ENCODE results near the gene TNS1.
"Not testable (repeated sequence)": the region's sequence is repeated elsewhere in the genome, so short reads cannot be mapped to it uniquely, and the experiment has no call there.

The TNS1 gene

DNA sequence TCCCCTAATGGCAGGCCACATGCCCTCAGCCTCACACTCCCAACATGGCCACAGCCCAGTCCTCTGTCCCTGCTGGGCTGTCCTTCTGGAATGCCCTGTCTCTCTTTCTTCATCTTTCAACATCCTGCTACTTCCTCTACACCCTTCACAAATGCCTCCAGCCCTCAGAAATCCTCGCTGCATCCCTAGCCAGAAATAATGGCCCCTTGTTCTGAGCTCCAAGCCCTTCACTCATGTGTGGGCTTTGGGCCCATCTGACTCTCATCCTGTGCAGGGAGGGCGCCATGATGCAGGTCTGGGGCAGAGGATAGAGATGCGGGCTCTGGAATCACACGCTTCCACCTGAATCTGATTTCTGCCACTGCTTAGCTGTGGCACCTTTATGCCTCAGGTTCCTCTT lies 181.9 kb downstream of the TNS1 start:
- DNase-seq (ENCODE audit: low read depth in 2 of 3, low spot score in 2 of 3): no peak

DNA sequence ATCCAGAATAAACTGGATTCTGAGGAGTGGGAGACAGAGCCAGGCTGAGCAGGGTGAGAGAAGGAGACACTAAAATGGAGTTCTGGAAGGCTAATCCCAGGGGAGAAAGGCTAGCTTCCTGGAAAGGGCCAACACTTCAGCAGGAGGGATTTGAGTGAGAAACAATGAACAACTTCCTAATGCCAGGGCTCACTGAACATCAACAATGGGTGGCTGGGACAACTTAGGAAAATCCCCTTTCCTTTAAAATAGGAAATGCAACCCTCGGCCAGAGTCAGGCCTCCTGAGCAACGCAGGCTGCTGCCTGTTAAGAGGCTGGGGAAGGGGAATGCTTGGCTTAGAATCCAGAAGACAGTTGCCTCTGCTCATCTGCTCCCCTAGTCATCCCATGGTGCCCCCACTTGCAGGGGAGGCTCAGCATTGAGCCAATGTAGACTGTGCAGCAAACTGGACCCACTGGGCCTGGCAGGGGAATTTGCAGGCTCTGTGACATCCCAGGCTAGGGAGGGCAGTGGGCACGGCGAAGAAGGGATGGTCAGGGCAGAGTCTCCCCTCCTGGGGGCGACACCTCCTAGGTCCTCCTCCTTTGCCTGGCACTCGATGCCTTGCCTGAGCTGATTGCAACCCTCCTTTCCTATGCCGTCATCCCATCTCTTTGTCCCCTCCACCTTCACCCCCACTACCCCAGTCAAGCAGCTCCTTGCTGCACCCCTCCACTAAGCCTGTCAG lies 182.5 kb downstream of the TNS1 start:
- DNase-seq (ENCODE audit: low read depth in 2 of 3, low spot score in 2 of 3): no peak

DNA sequence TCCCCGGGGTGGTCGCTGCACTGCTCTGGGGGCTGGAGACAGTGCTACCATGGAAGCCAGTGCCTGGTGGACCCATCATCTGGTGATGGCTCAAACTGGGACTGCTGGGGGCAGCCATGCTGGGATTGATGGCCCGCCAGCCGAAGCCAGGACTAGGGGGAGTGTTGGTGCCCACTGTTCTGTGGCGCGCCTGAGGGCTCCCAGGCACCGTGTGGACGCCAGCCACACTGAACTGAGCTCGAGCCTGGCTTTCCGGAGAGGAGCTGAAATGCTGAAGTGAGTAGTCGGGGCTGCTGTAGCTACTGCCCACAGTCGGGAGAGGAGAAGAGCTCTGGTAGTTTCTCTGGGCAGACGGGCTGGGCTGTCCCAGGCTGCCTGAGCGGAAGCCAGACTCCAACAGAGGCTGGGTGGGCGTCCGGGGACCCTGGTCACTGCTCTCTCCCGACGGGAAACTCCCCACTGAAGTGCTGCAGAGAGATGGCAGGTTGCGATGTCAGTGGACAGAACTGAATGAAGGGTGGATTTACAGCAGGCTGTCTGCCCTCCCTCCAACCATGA lies 184.4 kb downstream of the TNS1 start:
- DNase-seq (ENCODE audit: low read depth in 2 of 3, low spot score in 2 of 3): no peak

DNA sequence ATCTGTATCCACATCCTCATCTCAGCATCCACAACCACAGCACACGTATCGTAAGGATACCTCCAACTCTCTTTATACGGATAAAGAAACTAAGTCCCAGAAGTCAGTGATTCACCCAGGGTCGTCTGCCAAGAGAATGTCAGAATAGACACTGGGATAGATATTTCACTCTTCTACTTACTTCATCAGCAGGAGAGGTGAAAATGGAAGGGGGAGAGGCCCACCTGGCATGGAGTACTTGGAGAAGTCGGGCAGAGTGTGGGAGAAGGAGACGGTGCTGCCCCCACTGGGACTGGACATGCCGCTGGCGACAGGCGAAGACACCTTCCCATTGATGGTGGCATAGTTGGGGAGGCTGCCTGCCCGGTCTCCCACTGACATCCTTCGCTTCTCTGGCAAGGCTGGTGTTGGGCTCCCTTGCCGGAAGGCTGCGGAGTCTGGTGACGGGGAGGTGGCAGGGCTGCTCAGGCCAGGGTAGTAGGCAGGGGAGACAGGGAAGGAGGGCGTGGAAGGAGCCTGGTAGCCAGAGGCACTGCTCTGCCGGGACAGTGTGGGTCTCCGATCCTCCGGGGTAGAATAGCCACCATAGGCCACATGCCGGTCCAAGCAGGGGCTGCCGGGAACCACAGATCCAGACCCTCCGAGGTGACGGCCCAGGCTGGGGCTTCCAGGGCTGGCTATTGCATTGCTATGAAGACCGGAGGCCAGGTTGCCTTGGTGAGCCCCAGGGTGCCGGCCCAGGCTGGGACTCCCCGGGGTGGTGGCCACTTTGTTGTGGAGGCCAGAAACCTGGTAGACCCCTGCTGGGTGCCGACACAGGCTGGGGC lies 185.1 kb downstream of the TNS1 start:
- DNase-seq (ENCODE audit: low read depth in 2 of 3, low spot score in 2 of 3): no peak

DNA sequence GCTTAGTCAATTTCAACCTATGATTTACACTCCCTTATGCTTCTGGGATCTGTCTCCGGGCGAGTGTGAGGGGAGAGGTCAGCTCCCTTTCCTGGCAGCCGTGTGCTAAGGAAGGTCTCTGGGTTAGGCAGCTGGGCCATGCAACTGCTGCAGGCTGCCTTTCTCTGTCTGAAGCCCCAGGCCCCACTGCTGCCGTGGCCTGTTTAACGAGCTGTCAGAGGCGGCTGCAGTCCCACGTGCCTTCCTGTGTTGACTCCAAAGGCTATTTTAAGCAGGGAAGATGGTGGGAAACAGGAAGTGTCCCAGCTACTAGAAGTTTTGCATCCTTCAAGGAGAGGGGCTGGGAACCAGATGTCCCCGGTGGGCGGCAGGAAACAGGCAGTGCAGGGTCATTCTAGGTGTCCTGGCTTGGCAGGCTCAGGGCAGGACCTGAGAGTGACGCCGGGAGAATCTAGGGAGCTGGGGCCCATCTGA lies 186.4 kb downstream of the TNS1 start:
- DNase-seq (ENCODE audit: low read depth in 2 of 3, low spot score in 2 of 3): no peak

DNA sequence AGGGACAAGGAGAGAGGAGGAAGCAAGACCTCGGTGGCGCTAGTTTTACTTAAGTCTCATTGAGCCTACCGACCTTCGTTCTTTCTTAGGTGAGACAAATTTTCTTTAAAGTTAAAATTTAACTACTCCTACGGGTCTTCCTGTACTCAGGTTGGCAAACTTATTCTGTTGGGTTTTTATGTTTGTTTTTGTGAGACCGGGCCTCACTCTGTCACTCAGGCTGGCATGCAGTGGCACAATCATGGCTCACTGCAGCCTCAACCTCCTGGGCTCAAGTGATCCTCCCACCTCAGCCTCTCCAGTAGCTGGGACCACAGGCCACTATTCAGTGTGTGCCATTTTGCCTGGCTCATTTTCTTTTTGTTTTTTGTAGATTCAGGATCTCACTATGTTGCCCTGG lies 189.0 kb downstream of the TNS1 start:
- no peak for DNase-seq (ENCODE audit: low read depth in 2 of 3, low spot score in 2 of 3)

DNA sequence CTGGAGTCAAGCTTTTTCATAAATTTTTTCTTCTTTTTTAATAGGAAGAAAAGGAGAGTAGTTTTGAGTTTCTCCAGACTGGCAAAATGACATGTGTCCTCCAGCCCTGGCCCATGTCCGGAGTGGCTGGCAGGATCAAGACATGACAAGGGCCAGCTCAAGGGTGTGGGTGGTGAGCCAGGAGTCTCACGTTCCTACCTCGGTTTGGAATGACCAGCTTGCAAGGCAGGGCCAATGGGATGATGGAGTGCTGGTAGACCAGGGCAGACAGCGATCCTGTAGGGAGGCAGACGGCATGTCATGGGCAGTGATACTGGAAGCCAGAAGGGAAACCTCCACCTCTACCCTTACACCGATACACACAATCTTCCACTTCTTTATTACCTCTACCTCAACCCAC lies 190.6 kb downstream of the TNS1 start:
- no peak for DNase-seq (ENCODE audit: low read depth in 2 of 3, low spot score in 2 of 3)

DNA sequence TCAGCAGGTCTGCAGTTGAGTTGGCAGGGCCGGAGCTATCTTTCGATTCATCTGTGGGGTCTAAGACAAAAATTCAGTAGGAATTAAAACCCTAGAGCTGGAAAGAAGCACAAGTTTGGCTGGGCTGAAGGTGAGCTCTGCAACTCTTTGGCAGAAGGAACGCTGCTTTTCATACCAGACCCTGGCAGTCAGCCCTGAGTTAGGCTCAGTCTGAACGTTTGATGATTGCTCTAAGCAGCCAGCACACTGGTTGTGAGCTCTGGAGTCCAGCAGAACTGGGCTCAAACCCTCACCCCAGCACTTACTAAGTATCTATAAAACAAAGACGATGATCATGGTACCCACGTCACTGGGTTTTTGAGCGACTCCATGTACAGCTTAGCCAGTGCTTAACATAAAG lies 192.5 kb downstream of the TNS1 start:
- no peak for DNase-seq (ENCODE audit: low read depth in 2 of 3, low spot score in 2 of 3)

DNA sequence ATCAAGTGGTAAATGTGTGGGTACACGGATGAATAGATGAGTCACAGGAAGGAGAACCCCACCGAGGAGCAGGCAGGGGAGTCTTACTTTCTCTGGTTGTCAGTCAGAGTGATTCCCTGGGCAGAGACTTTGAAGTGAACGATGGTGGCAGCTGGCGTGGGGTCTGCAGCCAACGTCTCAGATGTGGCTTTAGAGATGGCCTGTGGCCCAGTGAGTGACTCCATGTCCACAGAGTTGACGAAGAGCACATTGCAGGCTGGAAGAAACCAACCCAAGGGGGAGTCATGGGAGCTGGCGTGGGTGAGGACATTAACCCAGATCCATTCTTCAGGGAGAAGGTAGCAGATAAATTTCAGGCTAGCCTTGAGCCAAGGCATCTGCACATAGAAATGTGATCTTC lies 193.1 kb downstream of the TNS1 start:
- DNase-seq (ENCODE audit: low read depth in 2 of 3, low spot score in 2 of 3): no peak

DNA sequence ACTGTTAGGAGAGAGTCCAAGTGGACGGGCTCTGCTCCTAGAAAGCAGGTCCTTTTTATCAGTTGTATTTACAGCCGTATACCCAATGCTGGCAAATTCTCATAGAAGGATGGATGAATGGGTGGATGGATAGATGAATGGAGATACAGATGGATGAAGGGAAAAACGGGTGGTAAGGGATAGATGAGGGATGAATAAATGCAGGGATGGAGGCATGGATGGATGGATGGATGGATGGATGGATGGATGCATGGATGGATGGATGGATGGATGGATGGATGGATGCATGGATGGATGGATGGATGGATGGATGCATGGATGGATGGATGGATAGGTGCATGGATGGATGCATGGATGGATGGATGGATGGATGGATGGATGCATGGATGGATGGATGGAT lies 193.8 kb downstream of the TNS1 start:
- not testable (repeated sequence) for DNase-seq (ENCODE audit: low read depth in 2 of 3, low spot score in 2 of 3)

DNA sequence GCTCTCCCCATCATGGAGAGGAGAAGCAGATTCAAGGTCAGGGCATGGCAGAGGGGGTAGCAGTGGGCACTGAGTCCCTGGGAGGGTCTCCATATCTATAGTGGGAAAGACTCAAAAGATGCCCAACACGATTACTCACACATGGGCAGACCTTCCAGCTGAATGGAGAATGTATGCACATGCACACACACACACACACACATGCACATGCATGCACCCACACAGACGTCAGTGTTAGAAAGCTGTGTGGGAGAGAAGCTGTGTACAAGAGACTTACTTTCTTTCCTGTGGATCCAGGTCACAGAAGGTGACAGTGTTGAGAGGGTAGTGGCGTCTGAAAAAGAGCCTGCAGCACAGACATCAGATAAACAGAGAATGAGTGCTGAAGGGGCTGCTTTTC lies 194.5 kb downstream of the TNS1 start:
- DNase-seq (ENCODE audit: low read depth in 2 of 3, low spot score in 2 of 3): no peak

DNA sequence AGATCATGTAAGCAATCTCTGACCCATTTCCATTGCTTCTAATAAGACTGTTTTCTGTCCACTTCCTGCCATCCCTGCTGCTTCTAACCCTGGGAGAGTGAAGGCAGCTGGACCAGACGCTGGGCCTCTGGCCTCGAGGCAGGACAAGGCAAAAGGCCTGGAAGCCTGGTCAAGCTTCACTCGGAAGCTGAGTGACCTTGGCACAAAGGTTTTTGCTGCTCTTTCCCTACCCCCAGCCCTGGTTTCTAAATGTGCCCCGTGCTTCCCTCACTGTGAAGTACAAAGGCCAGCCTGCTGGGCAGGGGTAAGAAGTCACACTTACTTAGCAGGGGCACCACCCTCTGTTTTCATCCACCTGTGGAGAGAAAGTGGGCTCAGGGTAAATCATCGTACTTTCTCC lies 195.0 kb downstream of the TNS1 start:
- DNase-seq (ENCODE audit: low read depth in 2 of 3, low spot score in 2 of 3): no peak

DNA sequence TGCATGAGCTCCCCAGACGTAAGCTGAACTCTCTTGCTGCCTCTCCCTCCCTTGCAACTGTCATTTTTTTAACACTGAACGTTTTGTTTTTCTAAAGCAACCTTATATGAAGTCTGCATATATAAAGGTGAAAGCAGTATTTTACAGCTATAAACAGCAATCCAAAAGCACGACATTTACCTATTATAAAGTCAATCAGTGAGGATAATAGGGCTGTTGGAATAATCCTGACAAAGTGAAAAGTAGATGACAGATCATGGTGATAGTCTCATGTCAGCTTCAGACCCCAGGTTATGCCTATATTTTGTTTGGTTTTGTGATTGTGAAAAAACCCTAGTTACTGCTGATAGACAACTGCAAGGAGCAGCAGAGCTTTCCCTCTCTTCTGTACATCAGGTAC lies 195.8 kb downstream of the TNS1 start:
- no peak for DNase-seq (ENCODE audit: low read depth in 2 of 3, low spot score in 2 of 3)

DNA sequence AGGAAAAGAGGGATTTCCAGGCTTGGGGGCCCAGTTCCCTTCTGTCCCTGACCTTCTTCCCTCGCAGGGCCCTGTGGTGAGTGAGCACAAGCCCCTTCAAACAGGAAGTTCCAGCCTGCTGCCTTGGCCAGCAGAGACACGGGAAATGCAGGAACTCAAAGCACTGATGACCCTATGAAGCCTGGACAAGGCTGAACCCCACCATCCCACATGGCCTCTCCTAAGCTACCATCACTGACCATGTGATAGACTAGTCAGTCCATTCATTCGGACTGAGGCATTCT lies 196.4 kb downstream of the TNS1 start:
- no peak for DNase-seq (ENCODE audit: low read depth in 2 of 3, low spot score in 2 of 3)

DNA sequence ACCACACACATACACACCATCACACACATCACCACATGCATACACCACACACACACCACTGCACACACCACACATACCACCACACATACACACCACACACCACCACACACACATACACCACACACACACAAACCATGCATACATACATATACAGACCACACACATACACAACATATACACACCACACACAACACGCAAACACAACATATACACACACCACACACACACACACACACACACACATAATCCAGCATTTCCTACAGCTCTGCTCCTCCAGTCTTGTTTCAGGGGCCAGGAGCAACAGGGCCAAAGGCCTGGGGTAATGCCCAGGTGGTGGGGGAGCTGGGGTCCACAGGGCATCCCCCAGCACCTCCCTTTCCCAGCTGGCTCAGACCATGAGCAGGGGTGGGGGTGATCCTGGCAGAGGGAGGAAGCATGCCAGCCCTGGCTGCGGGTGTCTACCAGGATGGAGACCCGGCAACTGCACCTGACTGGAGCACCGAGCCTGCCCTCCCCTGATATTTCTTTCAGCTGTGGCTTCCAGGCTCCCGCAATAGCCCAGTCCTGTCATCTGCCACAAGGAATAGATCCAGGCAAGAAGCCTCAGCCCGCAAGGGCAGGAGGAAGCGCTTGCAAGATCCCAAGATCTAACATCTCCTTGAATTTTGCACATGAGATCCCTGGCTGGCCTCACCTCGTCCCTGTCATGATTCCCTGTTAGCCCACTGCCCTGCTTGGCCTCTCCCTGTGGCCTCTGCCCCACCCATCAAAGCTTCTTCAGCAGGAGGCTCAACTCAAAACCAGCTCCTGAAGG lies 196.9 kb downstream of the TNS1 start:
- no peak for DNase-seq (ENCODE audit: low read depth in 2 of 3, low spot score in 2 of 3)

DNA sequence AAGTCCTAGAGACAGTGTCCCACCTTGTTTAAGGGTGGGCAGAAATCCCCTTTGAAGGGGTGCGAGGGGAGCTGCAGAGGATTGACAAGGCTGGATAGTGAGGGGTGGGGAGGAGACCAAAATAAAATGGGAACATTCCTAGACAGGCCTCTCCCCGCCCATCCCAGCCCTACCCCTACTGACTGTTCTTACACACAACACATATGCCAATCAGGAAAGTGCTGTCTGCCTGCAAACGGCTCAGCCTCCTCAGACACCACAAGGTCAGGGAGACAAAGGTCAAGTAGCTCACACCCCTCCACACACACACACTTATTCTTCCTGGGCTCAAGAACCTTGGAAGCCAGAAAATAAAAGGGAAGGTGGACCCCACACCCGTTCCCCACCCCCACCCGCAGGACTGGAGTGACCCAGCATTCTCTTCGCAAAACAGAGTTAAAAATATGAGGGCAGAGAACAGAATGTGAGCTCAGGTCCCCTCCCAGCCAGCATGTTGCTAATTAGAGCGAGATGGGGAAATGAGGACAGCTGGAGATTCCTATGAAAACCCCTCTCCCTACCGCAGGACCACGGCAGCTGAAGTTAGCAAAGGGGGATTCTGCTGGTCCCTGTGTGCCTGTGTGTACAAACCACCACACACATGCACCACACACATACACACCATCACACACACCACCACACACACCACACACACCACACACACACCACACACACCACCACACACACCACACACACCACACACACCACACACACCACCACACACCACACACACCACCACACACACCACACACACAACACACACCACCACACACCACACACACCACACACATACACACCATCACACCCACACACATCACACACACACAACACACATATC lies 197.8 kb downstream of the TNS1 start:
- no peak for DNase-seq (ENCODE audit: low read depth in 2 of 3, low spot score in 2 of 3)

DNA sequence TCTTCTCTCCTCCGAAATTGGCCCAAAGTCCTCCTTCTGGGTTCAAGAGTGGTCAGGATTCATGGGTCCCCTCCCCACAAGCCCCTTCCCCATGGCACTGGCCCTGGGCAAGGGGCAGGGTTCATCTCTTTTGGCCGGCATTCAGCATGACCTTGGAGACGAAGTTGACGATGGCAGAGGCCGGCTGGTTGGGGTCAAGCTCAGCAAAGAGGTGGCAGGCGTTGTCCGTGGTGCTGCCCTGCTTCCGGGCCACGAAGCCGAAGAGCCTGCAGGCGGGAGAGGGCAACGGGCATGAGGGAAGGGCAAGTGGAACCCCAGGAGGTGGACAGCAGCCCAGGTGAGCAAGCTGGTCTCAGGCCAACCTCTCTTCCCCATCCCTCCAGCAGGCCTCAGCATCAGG lies 198.5 kb downstream of the TNS1 start:
- DNase-seq (ENCODE audit: low read depth in 2 of 3, low spot score in 2 of 3): no peak

DNA sequence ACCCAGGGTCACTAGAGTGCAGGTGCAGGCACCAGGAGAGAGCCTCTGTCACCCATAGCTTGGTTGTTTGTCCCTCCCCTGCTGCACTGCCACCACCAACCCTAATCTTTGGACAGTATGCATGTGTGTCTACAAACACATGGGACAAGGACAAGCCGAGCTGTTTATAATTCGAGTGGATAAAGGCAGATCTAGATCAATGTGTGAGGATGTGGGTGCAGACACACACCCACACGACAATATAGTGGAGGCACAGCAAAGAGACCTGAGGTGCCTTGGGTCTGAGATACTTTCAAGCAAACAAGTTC lies 199.2 kb downstream of the TNS1 start:
- DNase-seq (ENCODE audit: low read depth in 2 of 3, low spot score in 2 of 3): no peak

DNA sequence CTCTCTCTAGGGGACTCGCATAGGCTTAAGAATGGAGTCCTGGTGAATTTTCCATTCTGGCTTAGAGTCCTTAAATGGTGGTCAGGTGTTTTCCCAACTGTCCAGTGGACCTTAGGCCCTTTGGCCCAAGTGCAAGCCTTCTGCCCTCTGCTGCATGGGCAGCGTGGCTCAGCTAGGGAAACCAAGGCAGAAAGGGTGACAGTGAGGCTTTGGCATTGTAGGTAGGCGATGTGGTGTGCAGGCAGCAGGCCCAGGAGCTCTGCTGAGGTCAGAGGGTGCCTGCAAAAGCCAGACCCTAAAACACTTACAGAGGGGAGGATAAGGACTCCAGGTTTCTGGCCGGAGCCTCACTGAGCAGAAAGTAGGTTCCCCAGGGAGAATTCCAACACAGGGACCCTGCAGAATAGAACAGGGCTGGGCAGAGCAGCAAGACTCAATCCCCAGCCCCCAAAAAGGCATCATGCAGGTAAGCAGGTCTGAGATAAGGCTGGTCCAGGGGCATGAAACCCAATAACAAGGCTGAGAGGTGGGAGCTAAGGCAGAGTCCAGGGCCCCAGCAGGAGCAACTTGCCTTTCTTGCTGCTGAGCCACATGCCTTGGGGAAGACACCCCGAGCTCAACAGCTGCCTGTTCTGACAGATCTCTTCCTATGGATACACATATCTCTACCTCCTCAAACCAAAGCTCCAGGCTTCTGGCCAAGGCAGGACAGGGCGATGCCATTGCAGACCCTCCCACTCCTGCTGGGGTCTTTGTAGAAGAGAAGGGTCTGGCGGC lies 199.7 kb downstream of the TNS1 start:
- DNase-seq (ENCODE audit: low read depth in 2 of 3, low spot score in 2 of 3): no peak

DNA sequence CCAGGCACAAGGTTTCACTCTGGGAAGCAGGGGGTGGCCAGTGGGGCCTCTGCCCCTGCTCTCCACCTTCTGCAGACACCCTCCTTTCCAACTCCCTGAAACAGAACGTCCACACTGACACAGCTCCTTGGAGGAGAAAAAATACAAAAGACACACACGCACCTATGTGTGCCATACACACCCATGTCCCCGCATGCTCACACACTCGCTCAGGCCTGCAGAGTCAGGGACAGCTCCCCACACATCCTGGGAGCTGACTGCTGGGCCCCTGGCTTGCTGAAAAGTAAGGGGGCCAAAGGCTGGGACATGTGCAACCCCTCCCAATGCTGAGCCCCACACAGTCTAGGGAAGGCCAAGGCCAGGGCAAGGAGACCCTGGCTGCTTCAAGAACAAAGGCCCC lies 200.5 kb downstream of the TNS1 start:
- DNase-seq (ENCODE audit: low read depth in 2 of 3, low spot score in 2 of 3): no peak

Measured in activated CD8-positive, alpha-beta memory T cell treated with anti-CD3 and anti-CD28 coated beads for 48 hours (primary cell).